GM23338 (cell line): Measurements from ENCODE around the gene CFAP65. TPM values are rescaled to one million over a fixed set of nuclear protein-coding genes. Genes with fewer than 3 reads are reported as not detected.

ENCODE experiments used
- ATAC-seq: fragments of 200-7000 bp; cut with Tn5 transposase; 3 replicates; pipeline ENCODE4 v1.9.1; 2020
- DNase-seq: peaks from one replicate; pipeline ENCODE4 v3.0.0-alpha.2; 2015; ENCODE audit warnings: low spot score
- H2AFZ ChIP-seq: fragments of 200-600 bp; sonication (generic); 2 replicates; pipeline ENCODE4 v1.8.0; 2016; ENCODE audit warnings: antibody characterized with exemption, mild to moderate bottlenecking, moderate library complexity
- H3F3A ChIP-seq: fragments of 200-600 bp; sonication (generic); replicated peaks from 2 replicates; pipeline ENCODE4 v1.8.0; 2017; ENCODE audit warnings: antibody characterized with exemption, mixed run types, low read depth
- H3K27ac ChIP-seq: fragments of 200-600 bp; sonication (generic); 2 replicates; pipeline ENCODE4 v1.6.1; 2016; ENCODE audit warnings: low read depth
- H3K27me3 ChIP-seq: fragments of 200-600 bp; sonication (generic); 2 replicates; pipeline ENCODE4 v1.8.0; 2016; ENCODE audit warnings: mild to moderate bottlenecking, mixed run types, moderate library complexity; ENCODE audit not compliant: insufficient read depth
- H3K36me3 ChIP-seq: fragments of 200-600 bp; sonication (generic); 2 replicates; pipeline ENCODE4 v1.8.0; 2016; ENCODE audit warnings: mild to moderate bottlenecking; ENCODE audit not compliant: insufficient read depth
- H3K4me1 ChIP-seq: fragments of 200-600 bp; sonication (generic); 2 replicates; pipeline ENCODE4 v1.8.0; 2016; ENCODE audit warnings: mild to moderate bottlenecking, moderate library complexity; ENCODE audit not compliant: insufficient read depth
- H3K4me2 ChIP-seq: fragments of 200-600 bp; sonication (generic); 2 replicates; pipeline ENCODE4 v1.7.1; 2017; ENCODE audit warnings: mixed run types
- H3K4me3 ChIP-seq: fragments of 200-600 bp; sonication (generic); 2 replicates; pipeline ENCODE4 v1.6.1; 2016; ENCODE audit warnings: mixed run types
- H3K79me2 ChIP-seq: fragments of 200-600 bp; sonication (generic); replicated peaks from 2 replicates; pipeline ENCODE4 v1.8.0; 2017; ENCODE audit warnings: mild to moderate bottlenecking; ENCODE audit not compliant: insufficient read depth
- H3K9me2 ChIP-seq: fragments of 200-600 bp; sonication (generic); 2 replicates; pipeline ENCODE4 v1.8.0; 2017; ENCODE audit not compliant: insufficient read depth
- H4K20me1 ChIP-seq: fragments of 200-600 bp; sonication (generic); replicated peaks from 2 replicates; pipeline ENCODE4 v1.8.0; 2017; ENCODE audit warnings: mild to moderate bottlenecking; ENCODE audit not compliant: insufficient read depth
- H3K27ac Mint-ChIP-seq: 2 replicates; pipeline ENCODE4 v1.8.0; 2020; ENCODE audit warnings: inconsistent platforms, mild to moderate bottlenecking, moderate library complexity, mixed read lengths
- H3K27me3 Mint-ChIP-seq: 3 replicates; pipeline ENCODE4 v1.8.0; 2022; ENCODE audit warnings: low read depth, mild to moderate bottlenecking, moderate library complexity, mixed read lengths, inconsistent platforms; ENCODE audit not compliant: insufficient read depth, poor library complexity
- H3K36me3 Mint-ChIP-seq: 3 replicates; pipeline ENCODE4 v1.8.0; 2021; ENCODE audit warnings: low read depth, mild to moderate bottlenecking, inconsistent platforms, moderate library complexity, mixed read lengths
- H3K4me1 Mint-ChIP-seq: 3 replicates; pipeline ENCODE4 v1.8.0; 2020; ENCODE audit warnings: mild to moderate bottlenecking, inconsistent platforms, mixed read lengths
- H3K4me3 Mint-ChIP-seq: 3 replicates; pipeline ENCODE4 v1.8.0; 2021; ENCODE audit warnings: moderate library complexity, mild to moderate bottlenecking, inconsistent platforms, mixed read lengths
- H3K9me3 Mint-ChIP-seq: 3 replicates; pipeline ENCODE4 v1.8.0; 2020; ENCODE audit warnings: moderate library complexity, mild to moderate bottlenecking, inconsistent platforms, mixed read lengths
- CREB1 ChIP-seq: fragments of 250-450 bp; sonication (Bioruptor Pico); IDR thresholded peaks from 2 replicates; pipeline ENCODE4 v1.5.0; 2020; ENCODE audit warnings: low read depth, mild to moderate bottlenecking, moderate library complexity
- CTCF ChIP-seq, 2 experiments: fragments of 200-600 bp in 1 of 2; sonication (generic) in 1 of 2; conservative IDR thresholded peaks; 2 replicates each; pipeline versions ENCODE4 v1.5.1 to v1.6.1; 2016 to 2017; ENCODE audit warnings: antibody characterized with exemption in 2 of 2, low read depth in 2 of 2, mild to moderate bottlenecking in 2 of 2, moderate library complexity in 1 of 2
- ETS1 ChIP-seq: IDR thresholded peaks from 2 replicates; pipeline ENCODE4 v1.6.1; 2016; ENCODE audit warnings: antibody characterized with exemption
- EZH2 ChIP-seq: fragments of 200-600 bp; sonication (generic); IDR thresholded peaks from one replicate; pipeline ENCODE4 v1.8.0; 2017; ENCODE audit warnings: antibody characterized with exemption, mild to moderate bottlenecking, low read depth; ENCODE audit not compliant: unreplicated experiment
- JUNB ChIP-seq: IDR thresholded peaks from one replicate; pipeline ENCODE4 v1.6.1; 2016; ENCODE audit warnings: antibody characterized with exemption; ENCODE audit not compliant: unreplicated experiment
- REST ChIP-seq: IDR thresholded peaks from one replicate; pipeline ENCODE4 v1.6.1; 2018; ENCODE audit warnings: antibody characterized with exemption; ENCODE audit not compliant: unreplicated experiment
- ZNF114 ChIP-seq: fragments of 250-450 bp; sonication (Bioruptor Pico); IDR thresholded peaks from 2 replicates; pipeline ENCODE4 v1.5.0; 2020; ENCODE audit warnings: mild to moderate bottlenecking, moderate library complexity
- ZNF462 ChIP-seq: fragments of 250-450 bp; sonication (Bioruptor Pico); IDR thresholded peaks from 2 replicates; pipeline ENCODE4 v1.5.0; 2020; ENCODE audit warnings: mild to moderate bottlenecking, moderate library complexity
- polyA plus RNA-seq: library from polyadenylated mRNA; unstranded; fragments of >200 nt; fragmentation: Nextera tagmentation; extraction: Ambion mirVana; gene quantifications from 2 replicates; pipeline ENCODE4 v1.2.1, GENCODE V29; 2016
- total RNA-seq: library from RNA; depleted of rRNA; stranded (reverse); fragments of >200 nt; shearing (Covaris generic); gene quantifications from 2 replicates; pipeline ENCODE4 v1.2.3, GENCODE V29; 2014

Gene CFAP65
- total and polyA plus RNA-seq, 2 experiments from 2014 or later = 0.38 to 0.74 TPM

- no peak for TF ChIP-seq CTCF (conservative IDR thresholded peaks at IDR 0.05; ENCODE audit: low read depth in 2 of 2)
- no peak for TF ChIP-seq ZNF114 (CRISPR knock-in tag)
Observed at GRCh38 chr2:219038600-219038999, 2.7 kb downstream of the CFAP65 start (continued).

GRCh38 chr2:219037783-219038499, 3.4 kb downstream of the CFAP65 start:
- H2AFZ ChIP-seq = no peak overlapping the region
- ATAC-seq (no peak), DNase-seq (no peak)
- Mint-ChIP-seq H3K27ac (no peak overlapping the region), H3K9me3 (no peaks in the 10 kb centered on the region; the same call in 2 of the 3 replicates), H3K27me3 (peaks cover 4% of the 10 kb centered on the region), H3K36me3 (no peaks in the 10 kb centered on the region), H3K4me1 (peaks cover 6% of the 10 kb centered on the region; the same call in 1 of the 3 replicates), H3K4me3 (no peak overlapping the region)
- H3K27ac ChIP-seq = no peak overlapping the region
- H3K4me2 ChIP-seq = no peak overlapping the region
- H4K20me1 ChIP-seq = no peaks in the 10 kb centered on the region
- no peaks in the 10 kb centered on the region; the same call in 1 of the 2 replicates for H3K4me1 ChIP-seq
- no peaks in the 10 kb centered on the region for H3F3A ChIP-seq
- H3K9me2 ChIP-seq = no peaks in the 10 kb centered on the region
- no peaks in the 10 kb centered on the region for H3K79me2 ChIP-seq
- no peaks in the 10 kb centered on the region for H3K27me3 ChIP-seq
- H3K36me3 ChIP-seq = no peaks in the 10 kb centered on the region
- no peak overlapping the region for H3K4me3 ChIP-seq
- TF ChIP-seq CREB1 (CRISPR knock-in tag) = no peak
- TF ChIP-seq ZNF462 = no peak
- no peak for TF ChIP-seq ZNF114 (CRISPR knock-in tag)
- TF ChIP-seq REST = no peak
- no peak for TF ChIP-seq EZH2
- no peak for TF ChIP-seq CTCF (conservative IDR thresholded peaks at IDR 0.05; ENCODE audit: low read depth in 2 of 2)
- no peak for TF ChIP-seq JUNB
- TF ChIP-seq ETS1 = no peak
